SU-DHL-6 (cell line): ENCODE data around the gene EYS.

ENCODE experiments used
- H2AFZ ChIP-seq: fragments of 200-600 bp; sonication (generic); 2 replicates; pipeline ENCODE4 v1.6.1; 2014; ENCODE audit warnings: low read depth, mild to moderate bottlenecking, moderate library complexity, mixed read lengths, antibody characterized with exemption, low read length; ENCODE audit not compliant: severe bottlenecking
- H3F3A ChIP-seq: fragments of 200-600 bp; shearing (Covaris generic); 2 replicates; pipeline ENCODE4 v1.6.0; 2016; ENCODE audit warnings: antibody characterized with exemption, mild to moderate bottlenecking; ENCODE audit not compliant: insufficient read depth
- H3K27ac ChIP-seq: fragments of 200-600 bp; sonication (generic); 2 replicates; pipeline ENCODE4 v1.5.1; 2016; ENCODE audit warnings: low read depth, mild to moderate bottlenecking, low read length, moderate library complexity, mixed read lengths
- H3K27me3 ChIP-seq: fragments of 200-600 bp; sonication (generic), shearing (Covaris generic); 2 replicates; pipeline ENCODE4 v1.6.0; 2014; ENCODE audit warnings: mild to moderate bottlenecking, low read length
- H3K36me3 ChIP-seq: fragments of 200-600 bp; sonication (generic); 2 replicates; pipeline ENCODE4 v1.6.1; 2014; ENCODE audit warnings: mild to moderate bottlenecking, low read length, mixed read lengths
- H3K4me2 ChIP-seq: fragments of 300-600, 200-600 bp; shearing (Covaris generic), sonication (generic); 2 replicates; pipeline ENCODE4 v1.6.0; 2014; ENCODE audit warnings: low read length, low read depth, mild to moderate bottlenecking; ENCODE audit not compliant: poor library complexity, severe bottlenecking
- H3K4me3 ChIP-seq: fragments of 200-600 bp; sonication (generic); 2 replicates; pipeline ENCODE4 v1.5.1; 2014; ENCODE audit warnings: antibody characterized with exemption, low read length, mild to moderate bottlenecking, mixed read lengths; ENCODE audit not compliant: insufficient read depth, poor library complexity, severe bottlenecking
- H3K79me2 ChIP-seq: fragments of 200-600 bp; sonication (generic); 2 replicates; pipeline ENCODE4 v1.6.1; 2014; ENCODE audit warnings: mild to moderate bottlenecking, low read length, moderate library complexity; ENCODE audit not compliant: insufficient read depth
- H3K9ac ChIP-seq: fragments of 200-600 bp; sonication (generic); 2 replicates; pipeline ENCODE4 v1.7.0; 2014; ENCODE audit warnings: mild to moderate bottlenecking, low read length
- H3K9me2 ChIP-seq: fragments of 200-600 bp; sonication (generic); replicated peaks from 2 replicates; pipeline ENCODE4 v1.6.1; 2014; ENCODE audit warnings: low read length; ENCODE audit not compliant: insufficient read depth
- H3K9me3 ChIP-seq: fragments of 200-600 bp; sonication (generic); 2 replicates; pipeline ENCODE4 v1.6.1; 2014; ENCODE audit warnings: low read length, mixed read lengths; ENCODE audit not compliant: insufficient read depth
- H4K20me1 ChIP-seq: fragments of 200-600 bp; sonication (generic); 2 replicates; pipeline ENCODE4 v1.6.1; 2014; ENCODE audit warnings: low read depth, mild to moderate bottlenecking, antibody characterized with exemption, low read length, moderate library complexity, mixed read lengths
- CTCF ChIP-seq: fragments of 200-600 bp; sonication (generic); IDR thresholded peaks from one replicate; pipeline ENCODE4 v1.5.1; 2017; ENCODE audit warnings: antibody characterized with exemption, mild to moderate bottlenecking, low read length, moderate library complexity; ENCODE audit not compliant: insufficient read depth, poor library complexity, severe bottlenecking
- EZH2phosphoT487 ChIP-seq: fragments of 200-600 bp; sonication (generic), shearing (Covaris generic); conservative IDR thresholded peaks from 2 replicates; pipeline ENCODE4 v1.6.1; 2018; ENCODE audit warnings: mild to moderate bottlenecking, antibody characterized with exemption, low read length, moderate library complexity, mixed read lengths

EYS gene

GRCh38 chr6:65728879-65729479 is 22.0 kb upstream of the EYS start:
- H3F3A ChIP-seq, result no peaks in the 10 kb centered on the region
- no peaks in the 10 kb centered on the region for H3K36me3 ChIP-seq
- no peaks in the 10 kb centered on the region for H3K27me3 ChIP-seq
- H3K79me2 ChIP-seq, result no peaks in the 10 kb centered on the region
- H2AFZ ChIP-seq, result no peak overlapping the region
- no peak overlapping the region for H3K4me2 ChIP-seq
- H3K27ac ChIP-seq, result no peak overlapping the region
- no peak for TF ChIP-seq CTCF
- no peak for TF ChIP-seq EZH2phosphoT487
- no peaks in the 10 kb centered on the region for H4K20me1 ChIP-seq
- no peak overlapping the region for H3K4me3 ChIP-seq
- no peak overlapping the region for H3K9ac ChIP-seq
- H3K9me3 ChIP-seq, result no peaks in the 10 kb centered on the region
- H3K9me2 ChIP-seq, result no peaks in the 10 kb centered on the region

- no peak overlapping the region for H3K4me3 ChIP-seq
- H3K4me2 ChIP-seq, result no peak overlapping the region
- peak overlapping the region; percentile 60 for H2AFZ ChIP-seq
- no peak overlapping the region for H3K27ac ChIP-seq
- H3K36me3 ChIP-seq, result no peaks in the 10 kb centered on the region
- TF ChIP-seq CTCF (no peak), EZH2phosphoT487 (no peak)
- no peak overlapping the region for H3K9ac ChIP-seq
- no peaks in the 10 kb centered on the region for H3K9me2 ChIP-seq
- no peaks in the 10 kb centered on the region for H3K79me2 ChIP-seq
- H4K20me1 ChIP-seq, result no peaks in the 10 kb centered on the region
- no peaks in the 10 kb centered on the region for H3F3A ChIP-seq
- H3K27me3 ChIP-seq, result no peaks in the 10 kb centered on the region
- no peaks in the 10 kb centered on the region for H3K9me3 ChIP-seq
Measured at GRCh38 chr6:65719101-65719500, 12.1 kb upstream of the EYS start.

GRCh38 chr6:65711531-65711930 is 4.5 kb upstream of the EYS start:
- Histone ChIP-seq H3F3A (no peaks in the 10 kb centered on the region), H3K9me3 (no peaks in the 10 kb centered on the region), H3K4me3 (no peak overlapping the region), H3K36me3 (no peaks in the 10 kb centered on the region), H3K27ac (no peak overlapping the region), H3K27me3 (no peaks in the 10 kb centered on the region), H3K9me2 (no peaks in the 10 kb centered on the region), H3K9ac (no peak overlapping the region), H3K79me2 (no peaks in the 10 kb centered on the region), H3K4me2 (no peak overlapping the region), H4K20me1 (no peaks in the 10 kb centered on the region), H2AFZ (no peak overlapping the region)
- no peak for TF ChIP-seq EZH2phosphoT487
- no peak for TF ChIP-seq CTCF
